Endothelial cell (in vitro differentiated cells): ENCODE data around the gene PRPH2. TPM values are rescaled to one million over a fixed set of nuclear protein-coding genes. Genes with fewer than 3 reads are reported as not detected.

Experiments
- DNase-seq: peaks from one replicate; pipeline ENCODE4 v3.0.0; 2021; ENCODE audit warnings: low spot score
- H3K27ac Mint-ChIP-seq: one replicate; pipeline ENCODE4 v1.8.0; 2021; ENCODE audit warnings: mixed read lengths, inconsistent platforms; ENCODE audit not compliant: unreplicated experiment
- H3K27me3 Mint-ChIP-seq: one replicate; pipeline ENCODE4 v1.8.0; 2021; ENCODE audit warnings: mild to moderate bottlenecking, moderate library complexity, mixed read lengths, inconsistent platforms; ENCODE audit not compliant: unreplicated experiment
- H3K36me3 Mint-ChIP-seq: one replicate; pipeline ENCODE4 v1.8.0; 2021; ENCODE audit warnings: mild to moderate bottlenecking, low read depth, mixed read lengths, inconsistent platforms; ENCODE audit not compliant: unreplicated experiment
- H3K4me1 Mint-ChIP-seq: one replicate; pipeline ENCODE4 v1.8.0; 2021; ENCODE audit warnings: mild to moderate bottlenecking, mixed read lengths, inconsistent platforms; ENCODE audit not compliant: unreplicated experiment
- H3K4me3 Mint-ChIP-seq: one replicate; pipeline ENCODE4 v1.8.0; 2021; ENCODE audit warnings: mild to moderate bottlenecking, mixed read lengths, inconsistent platforms; ENCODE audit not compliant: unreplicated experiment
- H3K9me3 Mint-ChIP-seq: one replicate; pipeline ENCODE4 v1.8.0; 2021; ENCODE audit warnings: mixed read lengths, inconsistent platforms; ENCODE audit not compliant: unreplicated experiment
- CTCF ChIP-seq: fragments of 200-600 bp; sonication (generic); IDR thresholded peaks from one replicate; pipeline ENCODE4 v1.5.0; 2021; ENCODE audit warnings: antibody characterized with exemption; ENCODE audit not compliant: unreplicated experiment
- long read RNA-seq: library from polyadenylated mRNA; unstranded; transcript quantifications from one replicate; pipeline ENCODE4 v2.0.0, GENCODE V29; 2020; ENCODE audit not compliant: unreplicated experiment
- total RNA-seq: library from RNA; stranded (reverse); fragmentation: NEBNext Ultra II Directional; extraction: Animal tissue kit (Norgen Biotek cat#: 25700); gene quantifications from one replicate; pipeline ENCODE4 v1.2.1, GENCODE V29; 2021; ENCODE audit not compliant: unreplicated experiment

PRPH2 gene
- total RNA-seq = 0.15 TPM
- long read RNA-seq = 0 reads

GRCh38 chr6:42722497-42722896 lies at the start of gene PRPH2:
TSS of gene PRPH2 (minus strand) at chr6:42722597. CDS start at chr6:42722334, 263 bp downstream.
- Mint-ChIP-seq H3K9me3 (no peaks in the 10 kb centered on the region), H3K4me3 (no peak within 1 kb of the TSS), H3K4me1 (peaks cover 8% of the 10 kb centered on the region), H3K27me3 (no peaks in the 10 kb centered on the region), H3K36me3 (no peaks in the 10 kb centered on the region), H3K27ac (no peak within 1 kb of the TSS)
- TF ChIP-seq CTCF = no peak
- DNase-seq = no peak

- Mint-ChIP-seq H3K27ac (peak overlapping the region; percentile 83), H3K9me3 (no peaks in the 10 kb centered on the region), H3K36me3 (no peaks in the 10 kb centered on the region), H3K4me3 (peak overlapping the region; percentile 12), H3K4me1 (peaks cover 41% of the 10 kb centered on the region), H3K27me3 (peaks cover 5% of the 10 kb centered on the region)
- no peak for DNase-seq
- TF ChIP-seq CTCF = no peak
These were observed 49.3 kb upstream of the PRPH2 start for GRCh38 chr6:42771741-42772100.

GRCh38 chr6:42769836-42770235 lies 47.4 kb upstream of the PRPH2 start:
- Mint-ChIP-seq H3K4me1 (peaks cover 49% of the 10 kb centered on the region), H3K36me3 (no peaks in the 10 kb centered on the region), H3K27me3 (peaks cover 5% of the 10 kb centered on the region), H3K27ac (no peak overlapping the region), H3K9me3 (no peaks in the 10 kb centered on the region), H3K4me3 (no peak overlapping the region)
- DNase-seq = no peak
- TF ChIP-seq CTCF = no peak

GRCh38 chr6:42769051-42769450 lies 46.7 kb upstream of the PRPH2 start:
- no peak for TF ChIP-seq CTCF
- Mint-ChIP-seq H3K9me3 (no peaks in the 10 kb centered on the region), H3K27ac (no peak overlapping the region), H3K4me3 (no peak overlapping the region), H3K4me1 (peaks cover 49% of the 10 kb centered on the region), H3K36me3 (no peaks in the 10 kb centered on the region), H3K27me3 (peaks cover 5% of the 10 kb centered on the region)
- DNase-seq = no peak

- Mint-ChIP-seq H3K36me3 (no peaks in the 10 kb centered on the region), H3K4me1 (peaks cover 31% of the 10 kb centered on the region), H3K4me3 (peak overlapping the region; percentile 42), H3K27me3 (peaks cover 2% of the 10 kb centered on the region), H3K27ac (no peak overlapping the region), H3K9me3 (no peaks in the 10 kb centered on the region)
- DNase-seq = no peak
- no peak for TF ChIP-seq CTCF
These were observed 43.8 kb upstream of the PRPH2 start for GRCh38 chr6:42766163-42766670.
